ENCODE measurements around the gene ZNF280B. TPM values are rescaled to one million over a fixed set of nuclear protein-coding genes. Genes with fewer than 3 reads are reported as not detected.
"Not testable (repeated sequence)": the region's sequence is repeated elsewhere in the genome, so short reads cannot be mapped to it uniquely, and the experiment has no call there.

ZNF280B gene
- total RNA-seq, 1 donor from 2014 or later: 5.0 TPM

DNA sequence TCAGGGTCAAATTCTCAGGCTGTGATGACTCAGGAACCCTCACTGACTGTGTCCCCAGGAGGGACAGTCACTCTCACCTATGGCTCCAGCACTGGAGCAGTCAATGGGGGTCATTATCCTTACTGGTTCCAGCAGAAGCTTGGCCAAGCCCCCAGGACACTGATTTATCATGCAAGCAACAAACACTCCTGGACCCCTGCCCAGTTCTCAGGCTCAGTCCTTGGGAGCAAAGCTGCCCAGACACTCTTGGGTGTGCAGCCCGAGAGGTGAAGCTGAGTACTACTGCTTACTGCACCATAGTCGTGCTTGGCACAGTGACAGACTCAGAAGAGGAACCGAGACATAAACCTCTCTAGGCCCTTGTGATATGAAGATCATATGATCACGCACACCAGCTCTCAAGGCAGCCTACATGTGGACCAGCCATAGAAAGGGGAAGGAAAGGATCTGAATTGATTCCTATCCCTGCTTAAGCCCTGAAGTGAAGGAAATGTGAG, 58.2 kb downstream of the ZNF280B start:
- no peak for DNase-seq (ENCODE audit: extremely low spot score, unreplicated experiment)
- peaks cover 96% of the 10 kb centered on the region for H3K27me3 Mint-ChIP-seq

DNA sequence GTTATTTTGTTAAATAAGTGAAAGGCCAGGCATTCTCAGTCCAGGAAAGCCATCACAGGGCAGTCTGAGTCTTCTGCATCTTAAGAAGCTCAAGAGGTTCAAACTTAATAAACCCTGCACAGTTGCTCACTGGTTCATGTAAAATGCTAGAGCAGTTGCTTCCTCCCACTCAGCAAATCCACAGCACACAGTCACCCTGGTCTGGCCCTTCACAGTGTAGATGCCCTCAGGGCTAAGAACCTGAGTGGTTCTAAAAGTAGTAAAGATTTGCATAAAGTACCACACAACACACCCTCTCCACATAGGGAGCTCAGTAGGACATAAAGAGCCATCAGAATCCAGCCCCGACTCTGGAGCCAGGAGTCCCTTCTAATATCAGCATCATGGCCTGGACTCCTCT, 58.7 kb downstream of the ZNF280B start:
- DNase-seq (ENCODE audit: extremely low spot score, unreplicated experiment): no peak
- no peak overlapping the region for H3K4me3 Mint-ChIP-seq
- H3K36me3 Mint-ChIP-seq: no peaks in the 10 kb centered on the region
- no peaks in the 10 kb centered on the region for H3K4me1 Mint-ChIP-seq (ENCODE audit: unreplicated experiment)
- H3K27ac Mint-ChIP-seq: no peak overlapping the region
- no peaks in the 10 kb centered on the region for H3K9me3 Mint-ChIP-seq
- peaks cover 95% of the 10 kb centered on the region for H3K27me3 Mint-ChIP-seq
- TF ChIP-seq, protein P1, sequence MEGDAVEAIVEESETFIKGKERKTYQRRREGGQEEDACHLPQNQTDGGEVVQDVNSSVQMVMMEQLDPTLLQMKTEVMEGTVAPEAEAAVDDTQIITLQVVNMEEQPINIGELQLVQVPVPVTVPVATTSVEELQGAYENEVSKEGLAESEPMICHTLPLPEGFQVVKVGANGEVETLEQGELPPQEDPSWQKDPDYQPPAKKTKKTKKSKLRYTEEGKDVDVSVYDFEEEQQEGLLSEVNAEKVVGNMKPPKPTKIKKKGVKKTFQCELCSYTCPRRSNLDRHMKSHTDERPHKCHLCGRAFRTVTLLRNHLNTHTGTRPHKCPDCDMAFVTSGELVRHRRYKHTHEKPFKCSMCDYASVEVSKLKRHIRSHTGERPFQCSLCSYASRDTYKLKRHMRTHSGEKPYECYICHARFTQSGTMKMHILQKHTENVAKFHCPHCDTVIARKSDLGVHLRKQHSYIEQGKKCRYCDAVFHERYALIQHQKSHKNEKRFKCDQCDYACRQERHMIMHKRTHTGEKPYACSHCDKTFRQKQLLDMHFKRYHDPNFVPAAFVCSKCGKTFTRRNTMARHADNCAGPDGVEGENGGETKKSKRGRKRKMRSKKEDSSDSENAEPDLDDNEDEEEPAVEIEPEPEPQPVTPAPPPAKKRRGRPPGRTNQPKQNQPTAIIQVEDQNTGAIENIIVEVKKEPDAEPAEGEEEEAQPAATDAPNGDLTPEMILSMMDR (conservative IDR thresholded peaks at IDR 0.05): no peak

More for the DNA sequence above, 58.2 kb downstream of the ZNF280B start:
- TF ChIP-seq, protein P1 (conservative IDR thresholded peaks at IDR 0.05): no peak
- no peaks in the 10 kb centered on the region for H3K36me3 Mint-ChIP-seq
- H3K4me1 Mint-ChIP-seq (ENCODE audit: unreplicated experiment): no peaks in the 10 kb centered on the region
- no peak overlapping the region for H3K27ac Mint-ChIP-seq
- H3K9me3 Mint-ChIP-seq: no peaks in the 10 kb centered on the region
- H3K4me3 Mint-ChIP-seq: no peak overlapping the region

DNA sequence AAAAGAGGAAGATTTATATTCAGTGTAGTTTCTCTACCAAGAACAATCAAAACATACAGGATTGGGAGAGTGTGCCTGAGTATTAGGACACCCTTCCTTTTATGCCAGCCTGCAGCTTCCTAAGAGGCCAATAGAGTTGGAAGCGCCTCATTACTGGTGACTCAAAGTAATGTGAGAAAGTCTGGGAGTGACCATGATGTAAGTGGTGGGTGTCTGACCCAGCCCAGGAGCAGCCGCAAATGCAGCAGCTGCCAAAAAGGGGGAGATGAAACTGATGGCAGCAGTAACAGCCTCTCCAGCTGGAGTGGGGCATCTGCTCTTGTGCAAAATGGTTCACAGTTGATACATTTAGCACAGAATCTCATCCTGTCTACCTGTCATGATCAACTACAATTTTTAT, 62.0 kb downstream of the ZNF280B start:
- no peaks in the 10 kb centered on the region for H3K9me3 Mint-ChIP-seq
- H3K36me3 Mint-ChIP-seq: no peaks in the 10 kb centered on the region
- H3K27me3 Mint-ChIP-seq: peaks cover 67% of the 10 kb centered on the region
- no peaks in the 10 kb centered on the region for H3K4me1 Mint-ChIP-seq (ENCODE audit: unreplicated experiment)
- no peak for DNase-seq (ENCODE audit: extremely low spot score, unreplicated experiment)
- H3K27ac Mint-ChIP-seq: no peak overlapping the region
- no peak overlapping the region for H3K4me3 Mint-ChIP-seq
- TF ChIP-seq, protein P1 (conservative IDR thresholded peaks at IDR 0.05): no peak

DNA sequence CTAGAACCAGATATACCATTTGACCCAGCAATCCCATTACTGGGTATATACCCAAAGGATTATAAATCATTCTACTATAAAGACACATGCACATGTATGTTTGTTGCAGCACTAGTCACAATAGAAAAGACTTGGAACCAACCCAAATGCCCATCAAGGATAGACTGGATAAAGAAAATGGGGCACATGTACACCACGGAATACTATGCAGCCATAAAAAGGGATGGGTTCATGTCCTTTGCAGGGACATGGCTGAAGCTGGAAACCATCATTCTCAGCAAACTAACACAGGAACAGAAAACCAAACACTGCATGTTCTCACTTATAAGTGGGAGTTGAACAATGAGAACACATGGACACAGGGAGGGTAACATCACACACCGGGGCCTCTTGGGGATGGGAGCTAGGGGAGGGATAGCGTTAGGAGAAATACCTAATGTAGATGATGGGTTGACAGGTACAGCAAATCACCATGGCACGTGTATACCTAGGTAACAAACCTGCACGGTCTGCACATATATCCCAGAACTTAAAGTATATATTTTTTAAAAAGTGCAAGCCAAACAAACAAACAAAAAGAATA, 64.4 kb downstream of the ZNF280B start:
- not testable (repeated sequence) for H3K4me3 Mint-ChIP-seq; DNase-seq (ENCODE audit: extremely low spot score, unreplicated experiment); H3K4me1 Mint-ChIP-seq (ENCODE audit: unreplicated experiment); H3K36me3 Mint-ChIP-seq; H3K27ac Mint-ChIP-seq; H3K9me3 Mint-ChIP-seq
- peaks cover 58% of the 10 kb centered on the region for H3K27me3 Mint-ChIP-seq

DNA sequence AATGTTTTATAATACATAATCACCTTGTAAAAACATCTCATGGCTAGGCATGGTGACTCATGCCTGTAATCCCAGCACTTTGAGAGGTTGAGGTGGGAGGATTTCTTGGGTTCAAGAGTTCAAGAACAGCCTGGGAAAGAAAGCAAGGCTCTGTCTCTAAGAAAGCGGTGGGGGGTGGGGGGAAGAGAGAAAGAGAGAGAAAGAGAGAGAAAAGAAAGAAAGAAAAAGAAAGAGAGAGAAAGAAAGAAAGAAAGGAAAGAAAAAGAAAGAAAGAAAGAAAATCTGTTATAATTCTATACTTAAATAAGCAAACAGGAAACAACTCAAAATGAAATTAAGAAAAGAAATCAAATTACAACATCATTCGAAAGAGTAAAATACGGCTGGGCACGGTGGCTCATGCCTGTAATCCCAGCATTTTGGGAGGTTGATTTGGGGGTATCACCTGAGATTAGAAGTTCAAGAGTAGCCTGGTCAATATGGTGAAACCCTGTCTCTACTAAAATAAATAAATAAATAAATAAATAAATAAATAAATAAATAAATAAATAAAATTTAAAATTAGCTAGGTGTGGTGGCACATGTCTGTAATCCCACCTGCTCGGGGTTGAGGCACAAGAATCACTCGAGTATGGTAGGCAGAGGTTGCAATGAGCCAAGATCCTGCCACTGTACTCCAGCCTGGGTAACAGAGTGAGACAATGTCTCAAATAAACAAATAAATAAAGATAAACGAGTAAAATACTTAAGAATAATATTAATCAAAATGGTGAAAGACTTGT, 65.4 kb downstream of the ZNF280B start:
- Mint-ChIP-seq H3K27me3 (peaks cover 58% of the 10 kb centered on the region), H3K36me3 (no peaks in the 10 kb centered on the region), H3K27ac (no peak overlapping the region), H3K4me3 (no peak overlapping the region), H3K9me3 (no peaks in the 10 kb centered on the region), H3K4me1 (ENCODE audit: unreplicated experiment) (no peaks in the 10 kb centered on the region)
- TF ChIP-seq, protein P1 (conservative IDR thresholded peaks at IDR 0.05): no peak
- no peak for DNase-seq (ENCODE audit: extremely low spot score, unreplicated experiment)

DNA sequence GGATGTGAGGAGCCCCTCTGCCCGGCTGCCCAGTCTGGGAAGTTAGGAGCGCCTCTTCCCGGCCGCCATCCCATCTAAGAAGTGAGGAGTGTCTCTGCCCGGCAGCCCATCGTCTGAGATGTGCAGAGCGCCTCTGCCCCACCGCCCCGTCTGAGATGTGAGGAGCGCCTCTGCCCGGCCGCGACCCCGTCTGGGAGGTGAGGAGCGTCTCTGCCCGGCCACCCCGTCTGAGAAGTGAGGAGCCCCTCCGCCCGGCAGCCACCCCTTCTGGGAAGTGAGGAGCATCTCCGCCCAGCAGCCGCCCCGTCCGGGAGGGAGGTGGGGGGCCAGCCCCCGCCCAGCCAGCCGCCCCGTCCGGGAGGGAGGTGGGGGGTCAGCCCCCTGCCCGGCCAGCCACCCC, 66.9 kb downstream of the ZNF280B start:
- DNase-seq (ENCODE audit: extremely low spot score, unreplicated experiment); H3K4me3 Mint-ChIP-seq; H3K36me3 Mint-ChIP-seq; H3K4me1 Mint-ChIP-seq (ENCODE audit: unreplicated experiment); H3K9me3 Mint-ChIP-seq; H3K27ac Mint-ChIP-seq: not testable (repeated sequence)
- H3K27me3 Mint-ChIP-seq: peaks cover 58% of the 10 kb centered on the region
